ENCODE measurements around the gene LCAT.
"Not testable (repeated sequence)": the region's sequence is repeated elsewhere in the genome, so short reads cannot be mapped to it uniquely, and the experiment has no call there.

The LCAT gene

GRCh38 chr16:67943619-67944504, at the start of gene LCAT:
TSS of gene LCAT (minus strand) at chr16:67944120. CDS start at chr16:67944101, 19 bp downstream.
- DNase-seq (ENCODE audit: low spot score): peak; percentile 91

DNA sequence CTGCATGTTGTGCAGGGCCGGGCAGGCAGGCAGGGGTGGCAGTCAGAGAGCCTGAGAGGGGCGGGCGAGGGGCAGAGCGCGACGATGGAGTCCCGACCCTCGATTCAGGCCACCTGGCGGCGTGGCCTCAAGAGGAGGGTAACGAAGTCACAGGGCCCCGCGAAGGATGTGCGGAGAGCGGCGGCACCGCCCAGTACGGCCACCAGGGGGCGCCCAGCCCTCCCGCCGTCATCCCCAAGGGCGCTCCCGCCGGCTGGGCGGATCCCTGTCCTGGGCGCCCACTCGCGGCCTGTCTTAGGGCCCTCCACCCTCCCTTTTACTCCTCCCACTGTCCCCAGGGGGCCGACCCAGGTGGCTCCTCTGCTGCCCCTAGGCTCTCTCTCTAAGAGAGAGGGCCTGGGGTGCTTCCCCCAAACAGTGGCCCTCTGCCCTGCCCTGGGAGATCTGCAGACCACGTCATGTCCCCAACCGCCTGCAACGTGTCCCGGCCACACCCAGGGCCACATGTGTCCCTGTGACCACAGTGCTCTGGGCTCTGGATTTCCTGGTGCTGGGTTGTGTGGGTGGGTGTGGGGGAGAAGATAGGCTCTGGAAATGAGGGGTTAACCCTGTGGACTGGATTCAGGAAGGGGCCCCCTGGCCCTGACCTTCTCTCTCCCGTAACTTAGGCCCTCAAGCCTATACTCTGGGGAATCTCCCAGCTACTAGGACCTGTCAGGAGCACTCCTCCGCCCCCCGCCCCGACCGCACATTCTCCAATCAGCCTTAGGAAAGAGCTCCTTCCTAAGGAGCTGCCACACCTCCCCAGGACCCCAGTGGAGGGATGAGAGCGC, 49.5 kb upstream of the LCAT start:
- peak; percentile 51 for DNase-seq (ENCODE audit: low spot score)

GRCh38 chr16:67992661-67993206, 48.8 kb upstream of the LCAT start:
- DNase-seq (ENCODE audit: low spot score): no peak

DNA sequence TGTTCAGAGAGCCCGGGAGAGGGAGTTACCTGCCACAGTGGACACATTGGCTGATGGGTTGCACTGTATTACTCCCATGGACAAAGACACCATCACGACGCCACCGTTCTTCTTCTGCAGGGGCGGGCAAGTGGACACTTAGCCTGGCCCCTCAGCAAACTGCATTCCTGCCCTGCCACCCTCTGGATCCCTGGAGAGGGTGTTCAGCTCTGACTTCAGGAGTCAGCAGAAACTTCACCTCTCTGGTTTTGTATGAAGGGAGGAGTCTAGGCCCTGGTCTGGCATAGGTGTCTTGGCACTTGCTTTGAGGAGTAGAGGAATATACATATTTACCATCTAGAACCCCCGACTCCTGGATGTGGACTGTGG, 46.1 kb upstream of the LCAT start:
- DNase-seq (ENCODE audit: low spot score): no peak

- DNase-seq (ENCODE audit: low spot score): no peak
Measured at GRCh38 chr16:67989322-67990017, 45.5 kb upstream of the LCAT start.

DNA sequence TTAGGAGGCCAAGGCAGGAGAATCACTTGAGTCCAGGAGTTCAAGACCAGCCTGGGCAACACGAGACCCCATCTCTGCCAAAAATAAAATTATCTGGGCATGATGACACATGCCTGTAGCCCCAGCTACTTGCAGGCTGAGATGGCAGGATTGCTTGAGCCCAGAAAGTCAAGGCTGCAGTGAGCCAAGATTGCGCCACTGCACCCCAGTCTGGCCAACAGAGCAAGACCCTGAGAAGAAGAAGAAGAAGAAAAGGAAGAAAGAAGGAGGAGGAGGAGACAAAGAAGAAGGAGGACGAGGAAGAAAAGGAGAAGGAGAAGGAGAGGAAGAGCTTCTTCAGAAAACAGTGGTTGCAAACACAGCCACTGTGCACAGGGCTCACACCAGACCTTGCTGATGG, 44.8 kb upstream of the LCAT start:
- DNase-seq (ENCODE audit: low spot score): no peak

DNA sequence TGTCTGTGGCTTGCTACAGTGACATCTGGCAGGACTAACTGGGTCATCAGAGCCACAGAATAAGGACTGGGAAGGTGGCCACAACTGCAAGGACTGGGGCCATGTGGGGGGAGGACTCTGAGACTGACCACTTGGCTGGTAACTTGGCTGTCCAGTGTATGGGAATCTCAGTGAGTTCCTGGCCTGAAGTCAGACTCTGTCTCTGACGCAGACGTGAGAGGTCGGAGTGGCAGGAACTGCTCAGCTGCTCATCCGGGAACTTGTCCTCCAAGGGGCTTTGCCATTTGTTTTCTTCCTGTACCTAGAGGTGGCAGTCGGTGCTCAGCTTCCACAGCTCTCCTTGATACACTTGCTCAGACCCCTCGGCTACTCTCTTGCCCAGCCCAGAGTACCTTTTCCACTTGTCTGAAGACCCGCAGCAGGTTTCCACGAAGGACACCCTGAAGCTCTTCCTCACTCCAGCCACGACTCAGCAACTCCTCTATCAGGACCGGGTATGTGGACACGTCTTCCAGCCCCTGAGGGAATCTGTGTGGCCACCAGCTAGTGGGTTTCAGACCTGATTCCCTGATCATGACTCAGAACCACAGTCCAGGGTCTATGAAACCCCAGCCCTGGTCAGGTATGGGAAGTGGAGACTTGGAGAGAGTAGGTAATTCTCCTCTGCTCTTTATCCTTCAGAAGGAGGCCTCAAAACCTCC, 43.7 kb upstream of the LCAT start:
- peak; percentile 41 for DNase-seq (ENCODE audit: low spot score)

DNA sequence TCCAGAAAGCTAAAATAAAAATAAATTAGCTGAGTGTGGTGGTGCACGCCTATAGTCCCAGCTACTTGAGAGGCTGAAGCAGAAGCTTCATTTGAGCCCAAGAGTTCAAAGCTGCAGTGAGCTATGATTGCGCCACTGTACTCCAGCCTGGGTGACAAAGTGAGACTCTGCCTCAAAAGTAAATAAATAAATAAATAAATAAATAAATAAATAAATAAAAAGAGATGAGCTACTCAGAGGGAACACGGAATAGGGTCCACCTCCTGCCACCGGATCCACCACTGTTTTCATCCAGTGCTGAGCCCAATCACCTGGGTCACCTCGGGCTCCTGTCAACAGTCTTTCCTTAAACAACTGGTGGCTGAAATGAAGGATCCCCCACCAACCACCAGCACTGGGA, 43.0 kb upstream of the LCAT start:
- DNase-seq (ENCODE audit: low spot score): no peak

- no peak for DNase-seq (ENCODE audit: low spot score)
Measured at GRCh38 chr16:67982011-67982696, 38.2 kb upstream of the LCAT start.

DNA sequence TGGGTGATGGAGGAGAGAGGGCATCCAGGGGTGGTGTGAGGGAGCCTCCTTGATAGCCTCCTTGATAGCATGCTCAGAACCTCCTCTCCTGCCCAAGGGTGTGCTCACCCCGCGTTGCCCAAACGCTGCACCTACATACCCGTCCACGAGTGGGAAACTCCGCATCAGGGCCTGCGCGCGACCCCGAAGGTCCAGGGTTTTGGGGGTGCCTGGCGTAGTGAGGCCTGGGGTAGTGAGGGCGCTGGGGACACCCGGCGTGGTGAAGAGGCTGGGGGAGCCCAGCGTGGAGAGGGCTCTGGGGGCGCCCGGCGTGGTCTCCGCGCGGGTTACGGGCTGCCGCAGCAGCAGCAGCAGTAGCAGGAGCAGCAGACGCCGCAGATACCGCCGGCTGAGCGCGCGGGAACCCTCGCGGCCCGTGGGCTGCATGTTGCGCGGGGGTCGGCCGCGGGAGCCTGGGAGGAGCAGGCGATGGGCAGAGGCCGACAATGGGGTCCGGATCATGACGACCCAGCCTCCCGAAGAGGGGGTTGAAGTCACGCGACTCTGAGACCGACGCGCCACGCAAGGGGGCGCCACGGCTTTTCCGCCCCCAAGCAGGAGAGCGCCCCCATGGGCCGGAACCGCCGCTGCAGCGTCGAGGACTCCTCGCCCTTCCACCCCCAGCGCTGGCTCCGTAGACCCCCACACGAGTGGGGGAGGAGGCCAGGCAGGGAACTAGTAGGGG, 36.2 kb upstream of the LCAT start, which contains the start of gene DPEP3:
TSS of gene DPEP3 (minus strand) at position 545 of the 724 bp plus-strand sequence. CDS start at position 426, 119 bp downstream.
- DNase-seq (ENCODE audit: low spot score): no peak

DNA sequence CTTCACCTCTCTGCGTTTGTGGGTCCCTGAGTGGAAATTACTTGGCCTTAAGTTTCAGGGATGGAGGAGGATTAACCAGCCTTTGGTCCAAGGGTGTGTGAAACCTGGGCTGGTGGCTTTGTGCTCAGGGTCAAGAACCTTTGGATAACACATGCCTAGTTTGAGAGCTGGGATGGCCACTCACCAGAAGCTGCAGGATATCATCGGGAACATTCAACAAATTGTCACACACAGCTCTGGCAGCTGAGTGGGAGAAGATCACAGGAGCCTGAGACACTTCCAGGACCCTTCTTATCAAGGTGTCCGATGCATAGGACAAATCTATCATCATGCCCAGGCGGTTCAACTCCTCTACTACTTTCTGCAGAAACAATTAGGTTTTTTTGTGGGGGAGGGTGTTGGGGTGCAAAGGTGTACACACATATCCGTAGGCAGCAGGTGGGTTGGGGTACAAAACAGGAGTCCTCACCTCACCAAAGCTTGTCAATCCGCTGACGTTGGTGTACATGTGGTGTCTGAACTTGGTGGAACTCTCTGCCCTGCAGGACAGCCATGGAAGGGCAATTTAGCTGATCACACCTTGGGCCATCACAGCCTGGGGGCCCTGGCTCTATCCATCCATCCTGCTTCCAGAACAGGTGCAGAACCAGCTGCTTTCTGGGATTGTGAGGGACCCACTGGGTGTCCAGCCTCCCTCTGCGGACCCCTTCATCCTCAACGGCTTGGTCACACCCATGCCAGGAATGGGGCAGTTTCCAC, 33.7 kb upstream of the LCAT start:
- no peak for DNase-seq (ENCODE audit: low spot score)

- no peak for DNase-seq (ENCODE audit: low spot score)
Measured at GRCh38 chr16:67977005-67977404, 33.1 kb upstream of the LCAT start.

- no peak for DNase-seq (ENCODE audit: low spot score)
Measured at GRCh38 chr16:67976205-67976604, 32.3 kb upstream of the LCAT start.

DNA sequence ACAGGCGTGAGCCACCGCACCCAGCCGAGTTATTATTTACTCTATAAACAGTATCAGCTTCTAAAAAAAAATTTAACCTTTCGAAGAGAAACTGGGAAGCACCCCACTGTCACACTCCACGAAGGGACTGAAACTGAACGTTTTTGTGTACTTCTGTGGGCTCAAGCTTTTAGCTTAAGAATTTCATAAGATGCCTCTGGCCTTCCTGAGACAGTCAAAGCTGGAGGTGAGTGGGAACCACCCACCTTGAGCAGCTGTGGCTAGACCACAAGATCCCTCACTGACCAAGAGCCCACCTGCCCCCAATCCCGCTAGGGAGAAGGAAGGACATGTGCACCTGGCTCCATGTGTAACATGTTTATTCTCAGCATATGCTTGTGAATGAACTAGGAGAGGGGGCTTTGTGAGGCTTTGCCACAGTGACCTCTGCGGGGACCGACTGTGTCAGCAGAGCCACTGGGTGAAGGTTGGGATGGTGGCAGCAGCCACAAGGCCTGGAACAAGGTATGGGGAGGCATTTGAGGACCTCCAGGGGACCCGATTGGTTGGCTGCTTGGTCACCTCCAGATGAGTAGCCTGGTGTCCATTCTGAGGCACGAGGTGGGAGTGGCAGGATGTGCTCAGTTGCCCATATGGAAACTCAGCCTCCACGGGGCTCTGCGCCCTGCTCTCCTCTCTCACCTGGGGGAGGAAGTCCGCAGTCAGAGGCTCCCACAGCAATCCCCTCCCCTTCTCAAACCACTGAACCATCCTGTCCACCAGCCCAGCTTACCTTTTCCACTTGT, 31.6 kb upstream of the LCAT start:
- no peak for DNase-seq (ENCODE audit: low spot score)

DNA sequence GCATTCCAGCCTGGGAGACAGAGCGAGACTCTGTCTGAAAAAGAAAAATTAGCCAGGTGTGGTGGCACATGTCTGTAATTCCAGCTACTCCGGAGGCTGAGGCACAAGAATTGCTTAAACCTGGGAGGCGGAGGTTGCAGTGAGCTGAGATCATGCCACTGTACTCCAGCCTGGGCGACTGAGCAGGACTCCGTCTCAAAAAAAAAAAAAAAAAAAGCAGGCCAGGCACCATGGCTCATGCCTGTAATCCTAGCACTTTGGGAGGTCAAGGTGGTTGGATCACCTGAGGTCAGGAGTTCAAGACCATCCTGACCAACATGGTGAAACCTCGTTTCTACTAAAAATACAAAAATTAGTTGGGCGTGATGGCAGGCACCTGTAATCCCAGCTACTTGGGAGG, 28.4 kb upstream of the LCAT start:
- DNase-seq (ENCODE audit: low spot score): not testable (repeated sequence)

GRCh38 chr16:67971111-67971510, 27.2 kb upstream of the LCAT start:
- DNase-seq (ENCODE audit: low spot score): no peak

GRCh38 chr16:67969254-67970039, 25.5 kb upstream of the LCAT start:
- no peak for DNase-seq (ENCODE audit: low spot score)

Data from globus pallidus (tissue), 1 donor.